ENCODE results near the gene PACS2.
"Not testable (repeated sequence)": the region's sequence is repeated elsewhere in the genome, so short reads cannot be mapped to it uniquely, and the experiment has no call there.

The PACS2 gene

DNA sequence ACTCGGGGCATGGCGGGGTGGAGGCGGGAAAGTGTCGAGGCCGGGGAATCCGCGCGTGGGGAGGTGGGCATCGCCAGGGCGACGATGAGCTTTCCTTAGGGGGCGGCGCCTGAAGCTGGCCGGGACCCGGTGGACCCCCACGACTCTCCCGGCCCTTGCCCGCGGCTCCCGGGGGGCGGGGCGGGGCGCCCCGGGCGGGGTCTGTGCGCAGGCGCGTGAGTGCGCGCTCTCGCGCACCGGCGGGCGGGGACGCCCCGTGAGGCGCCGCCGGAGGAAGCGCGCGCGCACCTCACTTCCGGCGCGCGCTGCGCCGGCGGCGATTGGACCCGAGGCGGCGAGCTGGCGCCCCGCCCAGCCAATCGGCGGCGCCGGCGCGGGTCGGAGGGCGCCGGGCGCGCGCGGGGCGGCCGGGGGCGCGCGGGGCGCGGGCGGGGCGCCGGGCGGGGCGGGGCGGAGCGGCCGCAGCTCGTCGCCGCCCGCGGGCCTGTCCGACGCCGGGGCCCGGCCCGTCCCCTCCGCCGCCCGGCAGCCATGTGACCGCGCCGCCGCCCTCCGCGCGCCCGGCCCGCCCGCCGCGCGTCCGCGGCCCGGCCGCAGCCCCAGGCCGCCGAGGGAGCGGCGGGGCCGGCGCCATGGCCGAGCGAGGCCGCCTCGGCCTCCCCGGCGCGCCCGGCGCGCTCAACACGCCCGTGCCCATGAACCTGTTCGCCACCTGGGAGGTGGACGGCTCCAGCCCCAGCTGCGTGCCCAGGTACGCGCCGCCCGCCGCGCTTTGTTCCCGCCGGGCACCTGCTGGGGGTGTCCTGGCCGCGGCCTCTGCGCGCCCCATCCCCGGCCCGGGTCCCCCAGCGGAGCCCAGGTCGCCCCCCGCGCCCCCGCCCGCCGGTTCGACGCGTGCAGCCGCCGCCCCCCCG lies at the start of gene PACS2:
Gene PACS2, plus strand, starts transcription at position 462 of the 914 bp plus-strand sequence. Its CDS starts 171 bp downstream, at position 633.
- DNase-seq, result peak; percentile 7

DNA sequence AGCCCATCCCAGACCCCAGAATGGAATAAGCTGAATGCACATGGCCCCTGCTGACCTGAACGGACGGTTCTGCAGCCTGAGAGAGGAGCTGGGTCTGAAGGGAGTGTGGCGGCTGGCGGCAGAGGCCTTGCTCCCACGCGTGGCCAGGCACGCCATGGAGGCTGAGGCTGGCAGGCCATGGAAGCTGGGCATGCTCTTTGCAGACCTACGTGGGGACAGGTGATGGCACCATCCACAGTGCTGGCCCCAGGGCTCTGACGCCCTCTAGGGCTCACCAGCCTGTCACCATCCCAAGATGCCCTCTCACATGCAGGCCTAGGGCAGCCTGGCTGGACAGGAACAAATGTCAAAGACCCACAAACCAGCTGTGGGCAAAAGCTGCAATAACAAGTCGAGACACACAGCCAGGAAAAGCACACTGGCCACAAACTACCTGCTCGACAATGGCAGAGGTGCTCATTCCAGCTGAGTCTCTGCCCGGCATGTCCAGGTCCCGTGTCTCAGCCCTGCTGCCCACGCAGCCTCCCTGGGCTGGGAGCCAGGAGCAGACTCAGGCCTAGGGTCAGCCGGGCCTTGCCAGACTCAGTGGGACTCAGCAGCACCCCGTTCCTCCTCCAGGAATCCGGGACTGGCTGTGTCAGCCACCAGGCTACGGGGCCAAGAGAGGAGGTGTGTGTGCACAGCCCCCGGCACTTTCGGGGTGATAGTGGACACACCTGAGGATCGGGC lies 46.6 kb upstream of the PACS2 start:
- no peak for DNase-seq

DNA sequence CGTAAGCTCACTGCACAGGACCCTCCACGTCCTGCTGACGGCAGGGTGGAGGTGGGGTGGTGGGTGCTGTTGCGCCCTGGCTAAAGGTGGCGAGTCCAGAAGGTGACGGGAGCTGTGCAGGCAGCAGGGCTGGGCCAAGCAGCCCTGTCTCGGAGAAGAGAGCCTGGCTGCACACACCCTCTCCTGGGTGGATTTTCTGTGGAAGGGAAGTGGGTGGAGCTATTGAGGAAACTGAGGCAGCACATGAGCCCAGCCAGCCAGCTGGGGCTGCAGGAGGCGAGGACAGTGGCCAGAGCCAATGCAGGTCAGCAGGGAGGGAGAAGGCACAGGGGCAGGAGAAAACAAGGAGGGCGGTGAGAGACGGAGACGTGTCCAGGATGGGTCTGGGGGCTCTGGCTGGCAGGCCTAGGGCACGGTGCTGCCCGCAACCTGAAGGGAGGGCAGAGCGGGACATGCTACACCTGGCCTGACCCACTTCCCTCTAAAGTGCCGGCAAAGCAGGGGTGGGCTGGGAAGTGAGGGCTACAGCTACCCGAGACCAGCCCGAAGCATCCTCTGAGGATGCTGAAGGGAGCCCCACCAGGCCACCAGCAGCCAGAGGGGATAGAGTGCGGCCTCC lies 45.7 kb upstream of the PACS2 start:
- no peak for DNase-seq

DNA sequence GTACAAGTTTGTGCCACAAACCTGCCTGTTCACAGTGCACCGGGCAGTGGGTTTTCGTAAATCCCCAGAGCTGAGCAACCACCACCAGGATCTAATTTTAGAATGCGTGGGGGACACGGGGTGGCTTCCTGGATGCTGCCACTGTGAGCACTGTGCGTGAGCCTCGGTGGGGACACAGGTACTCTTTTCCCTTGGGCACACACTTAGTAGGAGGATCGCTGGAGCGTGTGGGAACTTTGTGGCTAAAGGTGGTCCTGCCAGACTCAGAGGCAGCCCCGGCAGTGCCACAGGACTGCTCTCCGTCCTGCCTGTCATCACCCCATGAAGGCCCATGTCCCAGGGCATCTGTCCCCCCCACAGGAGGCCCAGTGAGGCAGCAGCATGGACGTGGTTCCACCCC lies 45.1 kb upstream of the PACS2 start:
- no peak for DNase-seq

DNA sequence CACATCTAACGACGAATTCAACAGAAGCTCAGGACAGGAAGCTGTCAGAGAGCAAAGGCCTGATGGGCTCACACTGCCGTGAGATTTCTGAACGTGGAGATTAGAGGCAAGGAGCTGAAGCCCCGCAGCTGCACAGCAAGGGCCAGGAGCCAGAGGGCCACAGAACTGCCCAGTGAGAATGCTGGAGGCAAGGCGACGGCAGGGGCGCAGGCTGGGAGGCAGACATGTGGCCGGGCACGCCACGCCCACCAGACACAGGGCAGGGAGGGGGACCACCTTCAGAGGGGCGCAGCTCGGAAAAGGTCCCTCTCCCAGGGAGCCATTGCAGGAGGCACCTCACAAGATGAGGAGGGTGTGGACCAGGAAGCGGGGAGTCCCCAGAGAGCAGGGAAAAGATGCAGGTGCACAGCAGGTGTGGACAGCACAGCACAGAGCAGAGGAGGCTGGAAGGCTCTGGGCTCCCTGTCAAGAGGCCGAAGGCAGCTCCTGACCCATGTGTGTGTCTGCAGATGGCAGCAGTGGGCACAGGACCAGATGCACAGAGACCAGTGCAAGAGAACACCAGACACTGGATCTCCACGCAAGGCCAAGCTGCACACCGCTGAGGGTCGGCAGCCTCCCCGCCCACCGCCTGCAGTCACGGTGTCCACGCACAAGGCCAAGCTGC lies 43.2 kb upstream of the PACS2 start:
- DNase-seq, result no peak

DNA sequence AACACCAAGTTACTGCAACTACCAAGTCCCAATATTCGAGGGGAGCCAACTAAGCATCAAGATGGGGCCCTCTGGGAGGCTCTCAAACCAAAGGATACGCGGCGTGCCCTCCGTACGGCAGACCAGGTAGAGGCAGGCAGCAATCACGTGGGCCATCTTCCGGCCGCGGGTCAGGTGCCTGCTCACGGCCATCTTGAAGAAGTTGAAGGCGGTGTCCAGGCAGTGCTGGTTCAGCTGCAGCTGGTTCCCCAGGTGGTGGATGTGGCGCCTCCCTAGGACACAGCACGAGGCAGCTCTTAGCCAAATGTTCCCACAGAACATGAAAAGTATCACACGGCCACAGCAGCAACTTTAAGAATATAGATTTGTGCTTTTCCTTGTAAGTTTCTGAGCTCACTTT lies 41.9 kb upstream of the PACS2 start:
- no peak for DNase-seq

DNA sequence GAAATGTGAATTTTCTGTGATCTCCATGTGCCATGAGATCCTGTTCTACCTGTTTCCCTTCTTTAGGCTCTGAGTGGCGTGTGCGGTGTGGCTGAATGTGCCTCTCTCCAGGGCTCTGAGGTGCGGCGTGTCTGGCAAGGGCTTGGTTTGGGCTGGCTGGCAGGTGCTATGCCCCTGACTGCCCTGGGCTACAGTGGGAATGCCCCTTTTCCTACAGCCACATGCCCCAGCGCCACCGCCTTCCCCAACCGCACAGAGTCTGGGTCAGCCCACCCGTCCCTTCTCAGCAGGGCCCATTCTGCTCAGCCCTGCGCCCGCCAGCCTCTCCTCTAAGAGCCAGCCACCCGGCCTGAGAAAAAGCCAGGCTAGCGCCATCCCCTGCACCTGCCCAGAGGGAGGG lies 41.5 kb upstream of the PACS2 start:
- DNase-seq, result no peak

DNA sequence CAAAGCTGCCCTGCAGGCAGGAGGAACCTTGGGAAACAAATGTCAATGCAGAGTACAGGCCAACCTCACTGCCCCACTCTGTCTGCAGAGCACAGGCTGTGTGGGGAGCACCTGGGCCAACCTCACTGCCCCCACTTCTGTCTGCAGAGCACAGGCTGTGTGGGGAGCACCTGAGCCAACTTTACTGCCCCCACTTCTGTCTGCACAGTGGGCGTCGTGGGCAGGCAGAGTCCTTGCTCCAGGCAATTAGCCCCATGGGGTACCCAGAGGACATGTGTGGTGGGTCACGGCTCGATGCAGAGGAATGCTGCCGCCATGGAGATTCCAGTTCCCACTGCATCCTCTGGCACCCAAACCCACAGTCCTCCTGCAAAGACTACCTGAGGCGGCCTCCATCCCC lies 39.9 kb upstream of the PACS2 start:
- DNase-seq, result no peak

DNA sequence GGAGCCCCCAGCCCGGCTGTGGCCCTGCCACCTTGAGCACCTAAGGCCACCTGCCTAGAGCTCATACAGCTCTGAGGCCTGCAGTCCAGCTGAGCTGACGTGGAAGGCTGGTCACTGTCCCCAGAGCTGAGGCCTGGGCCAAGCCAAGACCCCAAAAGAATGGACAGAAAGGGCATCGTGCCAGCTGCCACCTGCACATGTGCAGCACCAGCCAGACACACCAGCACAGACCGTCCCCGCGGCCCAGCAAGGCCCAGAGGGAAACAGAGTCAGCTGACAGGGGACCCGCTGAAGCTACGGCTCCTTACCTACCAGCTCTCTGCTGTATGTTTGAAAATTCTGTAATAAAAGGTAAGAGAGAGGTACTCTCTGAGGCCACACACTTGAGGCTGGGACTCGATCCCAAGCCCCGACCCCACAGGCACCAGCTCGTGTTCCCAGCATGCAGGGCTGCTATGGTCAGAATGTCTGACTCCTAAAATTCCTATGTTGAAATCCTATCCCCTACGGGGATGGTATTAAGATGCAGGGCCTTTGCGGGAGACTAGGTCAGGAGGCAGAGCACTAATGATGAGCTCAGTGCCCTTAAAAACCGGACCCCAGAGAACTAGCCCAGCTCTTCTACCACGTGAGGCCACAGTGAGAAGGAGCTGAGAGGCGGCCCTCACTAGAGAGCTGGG lies 39.1 kb upstream of the PACS2 start:
- no peak for DNase-seq

DNA sequence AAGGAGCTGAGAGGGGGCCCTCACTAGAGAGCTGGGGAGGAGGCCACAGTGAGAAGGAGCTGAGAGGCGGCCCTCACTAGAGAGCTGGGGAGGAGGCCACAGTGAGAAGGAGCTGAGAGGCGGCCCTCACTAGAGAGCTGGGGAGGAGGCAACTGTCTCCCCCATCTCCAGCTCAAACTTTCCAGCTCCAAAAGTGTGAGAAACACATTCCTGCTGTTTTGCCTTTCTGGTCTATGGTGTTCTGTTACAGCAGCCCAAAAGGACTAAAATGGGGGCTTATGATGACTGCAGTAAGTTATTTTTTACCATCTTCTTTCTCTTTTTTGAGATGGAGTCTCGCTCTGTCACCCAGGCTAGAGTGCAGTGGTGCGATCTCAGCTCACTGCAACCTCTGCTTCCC lies 37.1 kb upstream of the PACS2 start:
- DNase-seq, result not testable (repeated sequence)

DNA sequence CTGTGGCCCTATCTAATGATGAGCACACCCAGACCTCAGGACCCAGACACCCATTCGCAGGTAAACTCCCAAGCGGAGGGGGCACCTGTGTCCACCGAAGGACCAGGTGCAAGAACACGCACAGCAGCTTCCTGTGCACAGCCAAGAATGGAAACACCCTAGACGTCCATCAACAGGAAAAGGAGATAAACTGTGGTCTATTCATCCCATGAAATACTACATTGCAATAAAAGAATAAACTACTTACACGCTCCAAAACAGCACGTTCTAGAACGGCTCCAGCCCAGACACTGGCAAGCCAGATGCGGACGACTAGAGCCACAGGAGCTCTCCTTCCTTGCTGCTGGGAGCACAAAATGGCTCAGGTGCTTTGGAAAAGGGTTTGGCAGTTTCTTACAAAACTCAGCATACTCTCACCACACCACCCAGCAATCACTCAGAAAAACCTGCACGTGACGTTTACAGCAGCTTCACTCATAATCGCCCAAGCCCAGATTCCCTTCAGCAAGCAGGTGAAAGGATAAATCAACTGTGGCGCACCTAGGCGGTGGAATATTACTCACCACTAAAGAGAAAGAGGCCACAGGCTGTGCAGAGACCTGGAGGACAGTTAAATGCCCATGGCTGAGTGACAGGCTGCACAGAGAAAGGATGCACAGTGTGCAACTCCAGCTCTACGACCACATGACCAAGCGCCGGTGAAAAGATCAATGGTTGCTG lies 34.7 kb upstream of the PACS2 start:
- no peak for DNase-seq

DNA sequence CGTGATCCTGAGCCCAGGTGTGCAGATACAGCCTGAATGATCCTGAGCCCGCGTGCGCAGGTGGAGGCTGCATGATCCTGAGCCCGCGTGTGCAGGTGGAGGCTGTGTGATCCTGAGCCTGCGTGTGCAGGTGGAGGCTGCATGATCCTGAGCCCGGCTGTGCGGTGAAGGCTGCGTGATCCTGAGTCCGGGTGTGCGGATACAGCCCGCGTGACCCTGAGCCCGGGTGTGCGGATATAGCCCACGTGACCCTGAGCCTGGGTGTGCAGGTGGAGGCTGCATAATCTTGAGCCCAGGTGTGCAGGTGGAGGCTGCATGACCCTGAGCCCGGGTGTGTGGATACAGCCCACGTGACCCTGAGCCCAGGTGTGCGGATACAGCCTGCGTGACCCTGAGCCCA lies 34.0 kb upstream of the PACS2 start:
- DNase-seq, result no peak

DNA sequence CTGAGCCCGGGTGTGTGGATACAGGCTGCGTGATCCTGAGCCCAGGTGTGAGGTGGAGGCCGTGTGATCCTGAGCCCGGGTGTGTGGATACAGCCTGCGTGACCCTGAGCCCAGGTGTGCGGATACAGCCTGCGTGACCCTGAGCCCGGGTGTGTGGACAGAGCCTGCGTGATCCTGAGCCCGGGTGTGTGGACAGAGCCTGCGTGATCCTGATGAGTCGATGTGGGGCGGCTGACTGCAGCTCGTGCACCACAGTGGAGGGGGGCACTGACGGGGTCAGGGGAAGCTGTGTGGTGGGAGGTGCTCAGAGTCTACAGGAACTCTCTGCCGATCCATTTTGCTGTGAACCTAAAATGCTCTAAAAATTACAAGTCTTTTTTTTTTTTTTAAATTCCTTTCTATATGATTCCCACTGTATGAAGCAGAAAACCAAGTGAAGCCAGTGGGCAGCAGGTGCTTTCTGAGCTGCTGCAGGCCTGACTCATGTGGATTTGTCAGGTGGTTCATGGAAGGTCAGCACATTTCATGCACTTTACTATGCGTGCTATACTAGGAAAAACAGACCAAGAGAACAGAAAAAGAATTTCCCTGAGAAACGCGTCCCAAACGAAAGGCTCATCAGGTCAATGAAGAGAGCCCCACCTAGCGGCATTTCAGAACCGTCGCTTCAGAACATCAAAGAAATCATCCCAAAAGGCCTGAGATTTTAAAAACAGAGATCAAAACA lies 33.0 kb upstream of the PACS2 start:
- DNase-seq, result no peak

DNA sequence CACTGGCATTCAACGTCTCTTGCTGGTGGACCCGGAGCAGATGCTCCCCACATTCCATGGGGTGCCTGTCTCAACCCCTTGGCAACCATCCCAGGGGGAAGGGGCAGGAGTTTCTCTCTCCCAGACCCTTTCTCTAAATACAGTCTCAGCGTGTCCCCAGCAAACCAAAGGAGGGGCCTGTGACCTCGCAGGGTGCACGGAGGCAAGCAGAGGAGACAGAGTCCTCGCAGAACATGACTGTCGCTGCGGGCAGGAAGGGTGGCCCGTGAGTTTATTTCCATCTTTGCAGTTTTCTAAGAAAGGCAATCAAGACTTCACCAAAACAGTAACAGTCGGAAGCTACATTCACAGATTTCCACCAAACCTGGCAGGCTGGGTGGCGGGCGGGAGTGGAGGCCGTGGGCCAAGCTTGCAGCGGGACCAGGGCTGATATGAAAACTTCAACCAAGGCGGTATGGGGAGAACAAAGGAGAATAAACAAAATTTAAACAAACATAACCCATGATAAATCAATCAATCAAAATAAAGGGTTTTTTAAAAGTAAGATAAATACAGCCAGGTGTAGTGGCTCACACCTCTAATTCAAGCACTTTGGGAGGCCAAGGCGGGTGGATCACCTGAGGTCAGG lies 32.3 kb upstream of the PACS2 start:
- no peak for DNase-seq

DNA sequence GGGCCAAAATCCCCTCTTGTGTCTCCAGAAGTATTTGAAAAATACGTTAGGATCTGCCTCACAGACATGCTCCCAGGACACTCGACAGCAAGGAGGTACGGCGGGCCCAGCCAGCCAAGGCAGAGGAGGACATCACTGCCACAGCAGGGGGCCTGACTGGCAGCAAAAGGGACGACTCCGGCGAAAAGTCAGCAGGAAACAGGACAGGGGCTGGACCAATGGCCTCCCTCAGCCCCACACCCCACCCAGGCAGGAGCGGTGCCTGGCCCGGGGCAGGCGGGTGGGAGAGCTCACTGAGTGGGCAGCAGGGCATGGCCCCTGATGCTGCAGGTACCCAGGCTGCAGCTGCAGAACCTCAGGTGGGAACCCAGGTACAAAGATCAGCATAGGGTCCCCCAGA lies 31.5 kb upstream of the PACS2 start:
- DNase-seq, result no peak

DNA sequence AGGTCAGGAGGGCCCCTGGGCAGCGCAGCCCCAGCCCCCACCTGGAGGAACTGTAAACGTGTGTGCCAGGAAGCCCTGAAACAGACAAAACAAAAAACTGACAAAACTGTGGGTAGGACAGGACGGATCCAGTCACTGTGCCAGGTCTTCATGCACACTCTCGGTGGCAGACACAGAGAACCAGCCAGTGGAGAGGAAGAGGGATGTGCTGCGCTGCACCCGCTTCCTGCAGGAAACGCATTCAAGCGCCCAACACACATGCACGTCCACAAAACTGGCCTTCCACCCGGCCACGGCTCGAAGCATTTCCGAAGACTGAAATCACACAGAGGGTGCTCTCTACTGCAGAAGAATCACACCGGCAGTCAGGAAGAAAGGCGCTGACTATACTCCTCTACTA lies 30.6 kb upstream of the PACS2 start:
- no peak for DNase-seq

DNA sequence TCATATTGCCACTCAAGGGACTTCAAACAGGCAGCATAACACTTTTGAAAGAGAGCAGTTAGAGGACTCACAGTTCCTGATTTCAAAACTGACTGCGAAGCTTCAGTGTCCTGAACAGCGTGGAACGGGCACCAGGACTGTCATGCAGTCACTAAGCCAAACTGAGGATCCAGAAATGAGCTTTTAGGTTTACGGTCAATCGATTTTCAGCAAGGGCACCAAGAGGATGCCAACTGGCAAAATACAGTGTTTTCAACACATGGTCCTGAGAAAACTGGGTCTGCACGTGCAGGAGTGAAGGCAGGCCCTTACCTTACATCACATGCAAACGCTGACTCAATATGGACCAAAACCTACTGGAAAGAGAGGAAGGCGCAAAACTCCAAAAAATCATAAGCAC lies 29.4 kb upstream of the PACS2 start:
- no peak for DNase-seq

DNA sequence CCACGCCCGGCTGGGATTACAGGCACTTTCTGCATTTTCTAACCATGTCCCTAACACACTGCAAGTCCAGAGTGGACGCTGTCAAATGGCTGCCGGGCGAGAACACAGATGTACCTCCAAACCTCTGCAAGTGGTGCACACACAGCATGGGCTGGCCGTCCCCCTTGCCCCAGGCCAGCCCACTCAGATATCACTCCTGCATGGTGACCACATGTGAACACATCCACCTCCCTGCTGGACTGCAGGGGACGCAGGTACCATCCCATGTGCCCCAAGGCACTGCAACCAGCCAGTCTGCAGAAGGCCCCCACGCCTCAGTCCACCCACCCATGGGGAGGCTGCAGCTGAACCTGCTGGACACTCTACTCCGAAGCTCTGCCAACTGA lies 27.8 kb upstream of the PACS2 start:
- no peak for DNase-seq

DNA sequence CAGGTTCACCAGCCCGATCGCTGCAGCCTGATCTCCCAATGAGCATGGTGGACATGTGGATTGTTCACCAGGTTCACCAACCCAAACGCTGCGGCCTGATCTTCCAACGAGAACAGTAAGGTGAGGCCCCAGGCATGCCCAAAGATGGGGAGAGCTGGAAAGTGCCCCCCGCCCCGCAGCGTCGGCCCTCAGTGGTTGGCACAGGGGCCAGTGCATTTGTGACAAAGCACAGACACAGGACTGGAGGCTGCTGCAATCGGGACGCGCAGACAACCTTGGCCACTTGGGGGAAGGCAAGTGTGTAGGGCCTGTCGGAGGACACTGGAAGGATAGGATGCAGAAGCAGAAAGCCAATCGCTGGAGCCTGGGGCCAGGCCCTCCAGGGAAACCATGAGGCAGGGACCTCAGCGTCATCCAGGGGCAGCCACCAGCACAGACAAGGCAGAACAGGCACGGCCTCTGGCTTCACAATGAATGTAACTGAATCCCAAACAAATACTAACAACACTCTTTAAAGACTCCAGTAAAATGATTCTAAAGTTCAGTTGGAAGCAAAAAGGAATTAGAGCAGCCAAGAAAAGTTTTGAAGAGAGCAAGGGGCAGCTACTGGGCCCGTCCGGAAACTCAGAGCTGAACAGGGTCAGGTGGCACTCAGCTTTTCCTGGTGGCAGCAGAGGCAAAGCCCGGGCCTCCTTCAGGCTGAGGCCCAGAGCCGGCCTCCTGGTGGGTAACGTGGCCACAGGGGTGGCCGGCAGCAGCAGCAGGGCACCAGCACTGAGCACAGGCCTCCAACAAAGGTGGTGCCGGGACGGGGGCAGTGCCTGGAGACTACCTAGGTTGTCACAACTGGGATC lies 27.1 kb upstream of the PACS2 start:
- no peak for DNase-seq

DNA sequence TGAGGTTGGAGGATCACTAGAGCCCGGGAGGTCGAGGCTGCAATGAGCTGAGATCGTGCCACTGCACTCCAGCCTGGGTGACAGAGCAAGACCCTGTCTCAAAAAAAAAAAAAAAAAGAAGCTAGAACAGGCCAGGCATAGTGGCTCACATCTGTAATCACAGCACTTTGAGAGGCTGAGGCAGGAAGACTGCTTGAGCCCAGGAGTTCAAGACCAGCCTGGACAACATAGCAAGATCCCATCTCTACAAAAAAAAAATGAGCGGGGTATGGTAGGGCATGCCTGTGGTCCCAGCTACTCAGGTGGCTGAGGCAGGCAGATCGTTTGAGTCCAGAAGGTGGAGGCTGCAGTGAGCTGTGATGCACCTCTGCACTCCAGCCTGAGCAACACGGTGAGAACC lies 25.6 kb upstream of the PACS2 start:
- DNase-seq, result not testable (repeated sequence)

Data from NCI-H2081 treated with DMSO at 0.1 percent for 48 hours (cell line).